GM15510 (cell line): ENCODE results near the gene DUOX2.

Experiments used
- POLR2A ChIP-seq: IDR thresholded peaks from 3 replicates; pipeline ENCODE4 v1.6.1; 2011; ENCODE audit warnings: borderline replicate concordance; ENCODE audit not compliant: insufficient read length; ENCODE audit errors: extremely low read depth

DUOX2 gene

DNA sequence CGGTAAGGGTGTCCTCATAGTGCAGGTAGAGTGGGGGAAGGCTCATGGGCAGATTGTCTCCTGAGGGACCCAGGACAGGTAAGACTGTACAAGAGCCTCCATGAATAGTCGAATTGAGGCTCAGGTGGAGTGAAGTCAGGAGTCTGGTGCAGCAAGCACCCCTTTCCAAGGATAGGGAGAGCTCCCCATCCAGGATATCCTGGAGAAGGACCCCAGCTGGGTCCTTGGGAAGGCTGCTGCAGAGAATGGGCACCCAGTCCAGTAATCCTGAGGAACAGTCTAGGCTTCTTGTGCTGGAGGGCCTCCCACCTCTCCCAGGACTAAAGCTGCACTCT, 746 bp upstream of the DUOX2 start:
- TF ChIP-seq POLR2A: no peak

DNA sequence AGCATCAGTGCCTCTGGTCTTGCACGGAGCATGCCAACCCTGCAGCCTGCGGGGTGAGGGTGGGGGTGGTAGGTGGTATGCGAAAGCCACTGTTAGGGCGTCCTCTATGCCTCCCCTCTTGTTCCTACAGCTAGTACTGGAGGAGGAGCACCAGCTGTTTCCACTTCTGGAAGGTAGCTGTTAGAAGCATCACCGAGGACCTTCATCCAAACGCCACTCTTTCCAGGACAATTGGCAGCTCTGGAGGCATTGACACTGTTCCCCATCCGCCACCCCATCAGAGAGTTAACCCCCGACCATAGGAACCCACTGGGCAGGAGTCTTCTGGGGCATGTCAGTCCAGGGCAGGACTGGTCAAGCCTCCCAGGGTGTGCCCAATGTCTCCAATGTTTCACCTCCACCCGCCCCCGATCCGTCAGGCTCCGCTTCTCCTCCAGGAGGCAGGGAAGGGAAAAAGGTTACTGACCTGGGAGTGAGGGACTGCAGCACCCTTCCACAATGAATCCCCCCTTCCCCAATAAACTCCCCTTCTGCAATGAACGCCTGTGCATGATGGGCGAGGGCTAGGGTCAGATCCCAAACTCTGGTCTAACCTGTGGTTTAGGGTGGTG, 487 bp downstream of the DUOX2 start:
- no peak for TF ChIP-seq POLR2A

DNA sequence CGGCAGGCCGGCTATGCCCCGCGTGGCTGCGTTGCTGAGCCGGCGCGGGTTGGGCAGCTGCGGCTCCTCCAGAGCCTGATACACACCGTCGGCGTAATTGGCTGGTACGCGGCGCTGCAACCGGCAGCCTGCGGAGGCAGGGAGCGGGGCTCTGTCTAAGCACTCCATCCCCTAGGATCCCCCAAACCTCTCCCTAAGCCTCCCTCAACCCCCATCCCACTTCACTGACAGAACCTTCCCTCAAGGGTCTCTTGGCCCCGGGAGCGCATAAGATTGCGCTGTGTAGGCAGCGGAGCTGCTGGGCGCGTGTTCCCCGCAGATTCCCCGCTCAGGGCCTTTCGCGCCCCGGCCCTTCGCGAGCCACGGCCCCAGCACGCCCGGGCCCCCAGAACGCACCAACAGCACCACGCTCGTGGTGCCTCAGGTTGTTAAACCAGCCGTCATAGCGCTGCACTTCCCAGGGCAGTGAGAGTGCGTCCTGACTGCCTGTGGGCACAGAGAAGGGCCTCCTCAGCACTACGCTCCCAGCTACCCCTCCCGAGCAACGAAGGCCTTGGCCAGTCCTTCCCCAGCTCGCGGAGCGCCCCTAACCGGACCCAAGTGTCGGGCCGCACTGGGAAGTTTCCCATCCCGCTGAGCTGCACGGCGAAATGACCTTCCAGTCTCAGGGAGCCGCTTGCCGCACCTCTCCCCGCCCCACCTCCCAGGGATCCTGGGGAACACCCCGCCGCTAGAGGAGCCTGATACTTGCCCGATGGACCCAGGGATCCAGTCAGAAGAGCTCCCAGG, 1.2 kb downstream of the DUOX2 start:
- TF ChIP-seq POLR2A: no peak

DNA sequence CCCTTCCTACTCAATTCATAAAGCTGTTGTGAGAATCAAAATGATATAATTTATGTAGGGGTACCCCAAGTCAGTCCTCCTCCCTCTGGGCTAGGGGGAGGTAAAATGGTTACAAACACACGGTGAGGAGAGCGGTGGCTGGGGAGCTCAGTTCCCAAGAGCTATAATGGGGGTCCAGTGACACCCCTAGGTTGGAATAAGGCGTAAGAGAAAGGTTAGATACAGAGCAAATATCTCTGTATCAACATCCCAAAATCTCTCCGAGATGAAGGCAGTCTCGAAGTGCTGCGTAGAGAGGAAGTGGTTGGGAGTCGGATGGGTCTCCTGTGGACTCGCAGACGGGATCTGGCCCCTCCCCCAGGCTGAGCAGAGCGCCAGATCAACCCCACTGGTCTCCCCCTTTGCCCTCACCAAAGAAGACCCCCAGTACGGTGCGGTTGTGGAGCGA, 1.8 kb downstream of the DUOX2 start:
- TF ChIP-seq POLR2A: no peak

DNA sequence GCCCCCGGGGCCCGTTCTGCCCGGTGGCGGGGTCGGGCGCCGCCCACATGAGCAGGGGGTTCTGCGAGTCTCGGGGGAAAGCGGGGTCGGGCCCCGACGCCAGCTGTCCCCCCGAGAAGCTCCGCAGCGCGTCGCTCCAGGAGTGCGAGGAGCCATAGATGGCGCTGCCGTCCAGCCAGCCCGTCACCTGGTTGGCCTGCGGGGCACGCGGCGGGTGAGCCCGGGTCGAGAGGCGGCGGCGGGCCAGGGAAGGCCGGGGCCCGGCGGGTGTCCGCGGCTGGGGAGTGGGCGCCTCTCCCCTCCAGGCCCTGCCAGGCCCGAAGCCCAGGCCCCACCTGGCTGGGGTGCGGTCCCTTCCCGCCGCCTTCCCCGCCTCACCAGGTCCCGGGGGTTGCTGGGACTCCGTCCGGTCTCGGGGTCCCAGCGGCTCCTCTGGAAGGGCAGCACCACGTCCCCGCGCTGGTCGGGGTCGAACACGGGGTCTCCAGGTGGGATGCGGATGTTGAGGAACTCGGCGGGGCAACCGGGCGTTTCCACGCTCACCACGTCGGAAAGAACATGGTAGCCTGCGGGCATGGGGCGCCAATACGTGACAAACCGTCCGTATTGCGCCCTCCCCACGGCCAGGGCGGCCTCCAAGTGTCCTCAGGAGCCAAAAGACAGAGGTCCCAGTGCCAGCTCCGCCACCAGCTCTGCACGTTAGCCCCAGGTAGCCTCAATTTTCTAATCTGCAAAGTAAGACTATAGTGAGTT, 2.4 kb downstream of the DUOX2 start:
- TF ChIP-seq POLR2A: no peak

DNA sequence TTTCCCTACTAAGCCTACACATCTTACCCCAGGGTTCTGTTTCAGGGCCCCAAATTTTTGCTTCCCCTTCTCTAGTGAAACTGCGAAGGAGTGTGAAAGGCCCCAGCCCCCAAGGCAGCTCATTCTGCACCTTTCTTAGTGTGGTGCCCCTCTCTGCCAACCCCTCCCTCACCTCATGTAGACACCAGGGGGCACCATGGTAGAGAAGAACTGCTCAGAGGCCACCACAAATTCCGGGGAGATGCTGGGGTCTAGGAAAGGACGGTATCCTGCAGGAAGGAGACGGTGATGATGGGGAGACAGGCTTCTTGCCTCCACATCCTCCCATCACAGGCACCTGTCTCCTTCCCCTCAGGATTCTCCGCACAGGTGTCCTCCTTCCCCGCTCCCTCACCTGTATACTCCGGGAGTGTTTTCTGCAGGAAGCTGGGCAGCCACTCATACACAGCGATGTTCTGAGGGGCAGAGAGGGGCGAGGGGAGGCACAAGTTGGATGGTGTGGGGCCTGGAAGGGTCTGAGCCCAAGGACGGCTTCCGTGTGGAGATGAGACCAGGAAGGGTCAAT, 3.6 kb downstream of the DUOX2 start:
- no peak for TF ChIP-seq POLR2A

DNA sequence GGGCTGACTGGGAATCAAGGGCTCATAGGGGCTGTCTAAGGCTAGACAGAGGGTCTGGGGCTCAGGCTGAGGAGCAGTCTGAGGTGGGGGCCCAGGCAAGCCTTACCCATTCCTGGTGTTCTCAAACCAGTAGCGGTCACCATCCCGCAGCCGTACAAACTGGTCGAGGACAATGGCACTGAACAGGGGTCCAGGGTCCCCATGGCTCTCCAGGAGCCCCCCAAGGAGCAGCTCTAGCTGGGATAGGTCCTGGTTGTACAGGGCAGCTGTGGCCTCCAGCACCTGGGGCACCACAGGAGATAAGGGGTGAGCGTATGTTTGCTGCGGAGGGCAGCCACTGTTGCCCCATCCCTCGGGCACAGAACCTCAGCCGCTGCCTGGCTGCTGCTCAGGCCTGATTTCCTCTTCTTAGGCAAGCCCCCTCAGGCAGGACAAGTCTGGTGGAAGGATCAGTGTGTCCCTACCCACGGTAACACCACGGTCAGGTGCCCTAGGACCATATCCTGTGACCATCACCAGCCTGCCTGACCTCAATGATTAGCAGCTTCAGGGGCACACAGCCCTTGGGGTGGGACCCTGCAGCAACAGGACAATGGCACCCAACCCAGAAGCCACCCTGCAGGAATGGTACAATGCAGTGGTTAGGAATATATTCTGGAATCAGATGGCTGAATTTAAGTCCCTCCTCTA, 5.9 kb downstream of the DUOX2 start:
- TF ChIP-seq POLR2A: no peak

DNA sequence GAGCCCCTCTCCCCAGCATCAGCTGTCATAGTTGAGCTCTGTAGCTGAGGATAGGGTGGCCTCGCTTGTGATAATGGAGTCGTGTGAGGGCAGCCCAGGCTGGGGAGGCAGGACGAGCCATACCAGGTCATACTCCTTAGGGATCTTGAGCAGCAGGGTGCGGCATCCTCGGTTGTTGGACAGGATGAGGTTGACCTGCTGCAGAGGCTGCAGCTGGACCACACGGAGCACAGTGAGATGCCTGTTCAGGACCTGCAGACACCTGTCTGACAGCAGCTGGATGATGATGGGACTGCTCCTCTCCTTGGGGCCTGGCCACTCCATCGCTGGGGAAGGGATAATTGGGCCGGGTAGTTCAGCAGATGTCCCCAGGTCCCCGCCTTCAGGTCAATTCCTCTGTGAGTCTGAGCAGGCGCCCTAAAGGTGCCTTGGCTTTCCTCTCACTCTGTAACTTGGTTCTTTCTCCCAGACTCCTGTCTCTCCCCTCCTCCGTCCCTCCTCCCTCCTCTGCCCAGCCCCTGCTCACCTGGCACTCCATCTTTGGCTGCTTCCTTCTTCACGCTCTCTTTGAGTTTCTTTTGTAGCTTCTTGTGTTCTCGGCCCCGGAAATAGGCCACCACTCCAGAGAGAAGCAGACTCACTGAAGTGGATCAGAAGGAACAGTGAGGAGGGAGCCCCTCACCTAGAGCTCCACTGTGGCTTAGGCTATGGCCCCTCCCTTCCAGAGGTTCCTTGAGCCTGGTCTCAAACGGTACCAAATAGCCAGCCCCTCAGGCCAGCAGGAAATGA, 7.8 kb downstream of the DUOX2 start:
- TF ChIP-seq POLR2A: no peak

DNA sequence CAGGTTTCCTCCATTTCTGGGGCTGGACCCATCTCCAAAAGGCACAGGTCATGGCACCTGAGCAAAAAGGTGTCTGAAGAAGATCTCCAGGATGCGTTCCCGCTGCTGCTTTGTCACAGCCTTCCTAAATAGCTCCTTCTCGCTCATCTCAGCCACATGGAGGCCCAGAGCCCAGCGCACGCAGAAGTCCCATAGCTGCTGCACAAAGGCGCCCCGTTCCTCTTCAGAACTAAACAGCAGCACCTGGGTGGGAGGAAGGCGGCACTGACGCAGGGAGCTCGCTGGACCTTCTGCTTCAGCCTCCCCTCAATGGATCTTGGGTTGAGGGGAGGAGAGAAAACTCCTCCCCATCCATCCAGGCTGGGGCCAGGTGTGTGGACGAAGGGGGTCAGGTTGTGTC, 8.4 kb downstream of the DUOX2 start:
- no peak for TF ChIP-seq POLR2A

DNA sequence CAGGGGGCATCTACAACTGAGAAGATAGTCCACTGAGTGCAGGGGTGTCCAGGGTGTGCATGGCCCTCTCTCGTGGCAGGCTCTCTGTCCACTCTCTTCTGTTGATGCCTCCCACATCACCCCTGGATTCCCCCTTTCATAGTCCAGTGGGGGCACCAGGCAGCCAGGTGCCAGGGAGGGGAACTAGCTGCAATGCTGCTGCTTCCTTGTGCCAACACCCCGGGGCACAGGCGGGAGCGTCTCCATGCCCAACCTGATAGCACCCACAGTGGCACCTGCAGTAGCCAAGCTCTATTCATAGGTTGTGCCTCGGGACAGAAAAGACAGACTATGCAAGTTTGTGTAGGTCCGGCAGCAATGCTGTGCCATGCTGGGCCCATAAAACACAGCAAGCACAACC, 11.7 kb downstream of the DUOX2 start:
- no peak for TF ChIP-seq POLR2A

DNA sequence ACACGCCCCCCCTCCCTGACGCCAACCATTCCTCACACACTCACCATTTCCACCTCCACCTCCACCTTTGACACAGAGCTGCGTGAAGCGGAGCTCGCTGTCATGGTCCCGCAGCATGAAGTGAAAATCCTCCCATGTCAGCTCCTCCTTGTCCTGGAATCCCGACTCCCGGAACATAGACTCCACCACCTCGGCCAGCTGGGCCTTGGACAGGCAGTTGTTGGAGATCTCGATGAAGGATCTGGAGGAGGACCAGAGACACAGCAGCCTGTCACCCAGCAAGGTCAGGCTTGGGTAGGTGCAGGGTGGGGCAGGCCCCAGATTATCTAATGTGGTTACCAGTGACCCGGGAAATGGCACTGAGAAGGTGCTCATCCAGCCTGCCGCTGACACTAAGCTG, 12.2 kb downstream of the DUOX2 start:
- no peak for TF ChIP-seq POLR2A

DNA sequence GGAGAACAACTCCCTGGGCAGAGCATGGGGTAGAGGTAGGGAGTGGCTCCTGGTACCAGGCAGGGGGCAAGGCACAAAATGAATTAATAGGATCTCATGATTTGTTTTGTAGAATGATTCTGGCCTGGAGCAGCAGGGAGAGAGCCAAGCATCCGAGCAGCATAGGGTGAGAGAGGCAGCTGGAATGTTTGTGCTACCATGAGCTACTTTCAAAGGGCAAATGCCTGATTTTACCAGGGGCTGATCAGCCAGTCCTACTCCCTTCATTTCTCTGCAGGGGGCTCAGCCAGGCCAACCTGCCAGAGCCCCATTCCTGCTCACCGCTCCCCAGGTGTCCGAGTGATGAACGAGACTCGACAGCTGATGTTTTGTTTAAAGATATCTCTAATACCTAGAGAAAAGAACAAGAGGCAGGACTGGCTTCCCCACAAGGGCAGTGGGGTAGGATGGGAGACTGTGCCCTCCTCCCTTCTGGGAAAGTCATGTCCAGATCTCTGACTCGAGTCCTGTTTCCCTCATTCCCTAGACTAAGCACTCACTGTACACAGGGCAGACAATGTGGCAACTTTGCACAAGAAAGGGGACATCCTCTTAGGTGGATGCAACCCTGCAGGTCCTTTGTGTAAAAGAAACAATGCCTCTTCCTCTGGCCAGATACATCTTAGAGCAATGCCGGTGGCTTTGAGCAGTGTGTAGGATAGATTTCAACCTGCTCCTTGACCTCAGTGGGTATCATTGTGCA, 12.9 kb downstream of the DUOX2 start:
- TF ChIP-seq POLR2A: no peak

DNA sequence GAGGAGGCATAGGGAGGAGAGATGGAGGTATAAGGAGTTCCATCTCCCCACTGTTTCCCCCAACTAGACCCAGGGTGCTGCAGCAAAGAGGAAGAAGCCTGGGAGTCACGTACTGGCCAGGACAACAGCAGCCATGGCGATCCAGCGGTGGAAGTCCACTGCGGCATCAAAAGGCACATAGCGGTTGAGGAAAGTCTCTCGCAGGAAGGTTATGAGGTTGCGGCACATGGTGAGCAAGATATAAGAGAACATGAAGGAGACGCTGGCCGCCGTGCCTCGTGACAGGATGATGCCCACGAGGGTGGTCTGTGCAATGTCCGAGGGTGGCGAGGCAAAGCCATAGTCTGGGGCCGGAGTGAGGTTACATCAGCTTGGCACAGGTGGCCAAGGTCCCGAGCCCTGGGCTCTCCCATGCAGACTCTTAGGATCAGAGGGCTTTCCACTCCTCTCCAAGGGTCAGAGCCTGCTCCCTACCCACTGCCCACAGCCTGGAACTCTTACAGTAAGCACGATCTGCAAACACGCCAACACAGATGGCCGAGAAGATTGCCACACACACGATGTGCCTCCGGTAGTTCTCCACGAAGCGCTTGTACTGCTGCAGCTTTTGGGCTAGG, 14.3 kb downstream of the DUOX2 start:
- no peak for TF ChIP-seq POLR2A
